Stimulated activated CD4-positive, alpha-beta T cell treated with anti-CD3 and anti-CD28 coated beads, Interleukin-1b, Interleukin-23, amount 100 ng/mL, for 1 hour (primary cell): ENCODE results near the gene CD164.
"Not testable (repeated sequence)": the region's sequence is repeated elsewhere in the genome, so short reads cannot be mapped to it uniquely, and the experiment has no call there.

Experiments used
- DNase-seq, 2 donors: peaks; one replicate each; pipeline ENCODE4 v3.0.0-alpha.2; 2020; ENCODE audit warnings: low read depth in 2 of 2

The CD164 gene

GRCh38 chr6:109374326-109374892, 7.9 kb downstream of the CD164 start:
- DNase-seq = no peak

GRCh38 chr6:109373762-109374161, 8.5 kb downstream of the CD164 start:
- no peak for DNase-seq

GRCh38 chr6:109373331-109373730, 8.9 kb downstream of the CD164 start:
- DNase-seq = no peak

DNA sequence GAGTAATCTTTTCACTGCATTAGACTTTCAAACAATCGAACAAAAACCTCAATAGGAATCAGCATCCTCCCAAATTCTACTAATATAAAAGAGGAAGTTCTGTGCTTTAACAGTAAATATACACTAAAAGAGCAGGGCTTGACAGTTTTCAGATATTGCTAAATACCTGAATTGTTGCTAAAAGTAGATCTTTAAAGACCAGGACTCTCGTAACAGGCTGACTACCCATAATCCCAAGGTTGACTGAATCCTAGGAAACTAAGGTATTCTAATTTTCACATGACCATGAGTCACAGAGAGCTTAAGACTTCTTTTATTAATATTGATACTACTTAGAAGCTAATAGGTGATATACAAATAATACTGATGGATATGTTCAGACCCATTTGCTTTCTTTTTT, 10.1 kb downstream of the CD164 start:
- no peak for DNase-seq

- DNase-seq = no peak
These were observed 11.5 kb downstream of the CD164 start for GRCh38 chr6:109370792-109371191.

DNA sequence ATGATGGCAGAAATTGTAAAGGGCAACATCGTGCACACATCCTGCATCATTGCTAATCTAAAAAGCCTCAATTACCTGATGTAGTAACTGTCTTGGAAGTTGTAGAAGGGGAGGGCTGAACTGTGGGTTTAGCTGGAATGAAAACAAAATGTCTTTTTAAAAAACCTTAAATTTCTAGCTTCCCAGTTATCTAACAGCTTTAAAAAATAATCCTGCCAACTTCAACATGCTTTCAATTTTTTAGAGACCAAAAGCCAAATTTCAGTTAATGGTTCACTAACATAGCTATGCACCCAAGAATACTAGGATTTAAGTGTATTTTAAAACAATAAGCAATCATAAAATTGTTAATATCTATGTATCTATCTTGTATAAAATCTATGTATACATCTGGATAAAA, 11.9 kb downstream of the CD164 start:
- DNase-seq = no peak

- no peak for DNase-seq
These were observed 12.5 kb downstream of the CD164 start for GRCh38 chr6:109369728-109370127.

GRCh38 chr6:109364382-109365078, 17.7 kb downstream of the CD164 start:
- not testable (repeated sequence) for DNase-seq

GRCh38 chr6:109363753-109364152, 18.5 kb downstream of the CD164 start:
- no peak for DNase-seq

DNA sequence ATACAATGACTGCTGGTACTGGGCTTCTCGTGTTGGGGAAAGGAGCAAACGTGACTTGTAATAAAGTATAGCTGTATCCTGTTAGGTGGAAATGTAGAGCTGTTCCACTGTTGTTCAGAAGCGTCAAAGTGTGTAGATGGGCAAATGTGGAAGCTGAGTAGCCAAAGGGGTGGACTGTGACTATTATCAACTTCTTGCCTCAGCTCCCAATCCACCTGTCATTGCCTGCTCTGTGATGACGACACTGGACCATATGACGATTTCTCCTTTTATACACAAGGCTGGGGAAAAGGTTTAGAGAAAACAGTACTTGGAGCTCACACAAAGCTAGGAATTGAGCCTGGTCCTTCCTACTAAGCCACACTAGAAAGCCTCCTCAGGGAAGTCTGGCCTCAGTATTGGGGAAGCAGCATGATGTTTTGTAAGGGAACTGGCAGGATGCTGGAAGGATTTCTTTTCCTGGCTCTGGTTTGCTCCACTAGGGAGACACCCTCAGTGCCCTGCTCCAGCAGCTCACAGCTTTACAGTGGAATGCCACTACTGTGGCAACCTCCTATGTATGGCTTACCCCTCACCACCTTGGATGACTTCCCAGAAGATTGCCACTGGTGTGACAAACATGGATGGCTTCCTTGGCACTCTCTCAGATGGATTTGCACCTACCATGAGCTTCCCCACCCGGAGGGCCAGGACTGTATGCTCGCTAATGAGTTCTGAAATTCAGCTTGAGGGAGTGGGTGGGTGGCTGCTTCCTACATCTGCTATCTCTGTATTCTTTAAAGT, 20.0 kb downstream of the CD164 start:
- DNase-seq = no peak

- DNase-seq = no peak
These were observed 21.5 kb downstream of the CD164 start for GRCh38 chr6:109360791-109361190.

DNA sequence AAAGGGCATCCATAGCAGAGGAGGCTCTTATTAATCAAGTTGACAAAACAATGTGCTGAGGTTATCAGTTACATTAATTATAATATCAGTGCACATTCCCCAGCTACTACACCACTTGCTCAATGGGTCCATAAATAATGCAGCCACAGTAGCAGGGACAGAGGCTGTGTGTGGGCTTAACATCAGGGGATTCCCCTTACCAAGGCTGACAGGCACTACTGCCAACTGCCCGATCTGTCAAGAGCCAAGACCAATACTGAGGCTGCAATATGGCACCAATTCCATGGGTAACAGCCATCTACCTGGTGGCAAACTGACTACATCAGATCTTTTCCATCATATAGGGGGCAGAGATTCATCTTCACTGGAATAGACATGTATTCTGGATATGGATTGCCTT, 22.0 kb downstream of the CD164 start:
- DNase-seq = no peak

DNA sequence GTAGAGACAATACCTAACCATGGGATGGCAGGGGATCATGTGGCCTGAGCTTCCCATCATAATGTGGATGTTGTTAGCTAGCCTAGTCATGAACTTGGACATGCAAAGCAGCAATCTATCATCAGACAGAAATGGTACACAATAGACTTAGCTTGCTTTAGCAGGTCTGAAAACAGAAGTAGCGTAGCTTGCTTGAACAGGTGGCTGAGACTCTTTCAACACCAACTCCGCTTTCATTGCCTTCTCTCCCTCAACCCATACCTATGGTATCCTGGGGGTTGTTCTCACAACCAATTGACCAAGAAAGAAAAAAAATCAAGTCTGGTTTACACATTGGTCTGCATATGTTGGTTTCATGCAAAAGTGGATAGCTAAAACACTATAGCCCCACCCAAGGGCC, 23.0 kb downstream of the CD164 start:
- no peak for DNase-seq

DNA sequence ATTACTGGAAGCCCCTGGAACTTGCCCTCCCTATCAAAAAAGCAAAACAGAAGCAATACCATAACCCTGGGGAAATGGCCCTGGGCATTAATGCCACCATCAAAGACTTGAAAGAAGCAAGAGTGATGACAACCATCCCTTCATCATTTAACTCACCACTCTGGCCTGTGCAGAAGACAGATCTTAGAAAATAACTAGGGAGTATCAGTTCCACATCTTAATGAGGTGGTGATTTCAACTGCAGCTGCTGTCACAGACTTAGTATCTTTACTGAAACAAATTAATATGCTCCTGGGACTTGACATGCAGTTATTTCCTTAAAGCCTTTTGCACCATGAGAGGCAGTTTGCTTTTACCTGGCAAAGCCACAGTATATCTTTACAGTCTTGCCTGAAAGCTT, 24.1 kb downstream of the CD164 start:
- no peak for DNase-seq

DNA sequence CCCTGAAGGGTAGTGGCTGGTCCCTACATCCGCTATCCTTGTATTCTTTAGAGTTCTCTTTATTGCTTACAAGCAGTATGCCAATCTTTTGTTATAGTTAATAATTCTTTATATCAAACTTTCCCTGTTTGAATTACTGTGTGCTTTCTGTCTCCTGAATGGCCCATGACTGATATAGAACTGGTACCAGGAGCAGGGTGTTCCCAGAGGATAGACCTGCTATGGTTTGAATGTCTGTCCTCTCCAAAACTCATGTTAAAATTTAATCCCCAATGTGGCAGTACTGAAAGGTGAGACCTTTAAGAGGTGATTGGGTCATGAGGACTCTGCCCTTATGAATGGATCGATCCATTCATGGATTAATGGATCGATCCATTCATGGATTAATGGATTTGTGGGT, 26.0 kb downstream of the CD164 start:
- no peak for DNase-seq

- DNase-seq = no peak
These were observed 30.8 kb downstream of the CD164 start for GRCh38 chr6:109351231-109352130.

DNA sequence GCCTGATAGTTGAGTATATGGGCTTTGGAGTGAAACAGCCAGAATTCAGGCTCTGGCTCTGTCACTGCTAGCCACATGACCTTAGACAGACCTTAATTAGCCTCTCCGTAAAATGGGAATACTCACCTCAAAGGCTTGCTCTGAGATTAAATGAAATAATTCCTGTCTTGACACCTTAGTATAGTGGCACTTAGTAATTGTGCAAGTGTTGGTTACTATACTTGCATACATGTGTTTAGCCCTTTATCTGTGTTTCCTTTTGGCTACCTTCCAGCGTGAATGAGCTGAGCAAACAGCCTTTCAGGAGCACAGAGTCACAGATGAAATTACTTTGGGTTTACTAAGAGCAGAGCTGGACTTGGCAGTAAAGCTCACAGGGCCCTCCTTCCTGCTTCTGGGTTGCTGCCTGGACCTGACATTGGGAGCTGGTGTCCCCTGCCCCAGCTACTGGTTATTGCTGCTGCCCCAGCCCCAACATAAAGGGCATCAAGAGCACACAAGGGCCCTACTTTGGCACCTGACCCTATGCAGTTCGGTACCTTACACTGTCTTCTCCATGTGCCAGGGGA, 32.8 kb downstream of the CD164 start:
- no peak for DNase-seq

- no peak for DNase-seq
These were observed 34.0 kb downstream of the CD164 start for GRCh38 chr6:109348226-109348625.

GRCh38 chr6:109347779-109348178, 34.5 kb downstream of the CD164 start:
- DNase-seq = no peak

DNA sequence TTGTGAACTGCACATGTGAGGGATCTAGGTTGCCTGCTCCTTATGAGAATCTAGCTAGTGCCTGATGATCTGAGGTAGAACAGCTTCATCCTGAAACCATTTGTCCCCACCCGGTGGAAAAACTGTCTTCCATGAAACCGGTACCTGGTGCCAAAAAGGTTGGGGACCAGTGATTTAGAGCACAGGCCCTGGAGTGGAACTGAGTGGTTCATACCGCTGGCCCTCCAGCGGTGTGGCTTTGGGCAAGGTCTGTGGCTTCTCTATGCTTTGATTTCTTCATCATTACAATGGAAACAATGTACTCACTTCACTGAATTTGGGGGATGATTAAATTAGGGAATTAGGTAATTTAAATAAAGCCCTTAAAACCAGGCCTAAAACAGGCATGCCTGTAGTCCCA, 36.3 kb downstream of the CD164 start:
- no peak for DNase-seq

GRCh38 chr6:109344226-109344625, 38.0 kb downstream of the CD164 start:
- no peak for DNase-seq

- no peak for DNase-seq
These were observed 38.7 kb downstream of the CD164 start for GRCh38 chr6:109343518-109343917.
